T-helper 1 cell treated with Interleukin-12 subunit alpha and Interleukin-12 subunit beta and Interleukin-4 antibody, amounts not matched to agents 30 μg/mL and 1 μg/mL, for 36 hours (primary cell): ENCODE measurements around the gene PIGS.
A peak's percentile ranks its signal among the peaks of the same experiment; 100 is the strongest.

Experiments used
- H3K27ac Mint-ChIP-seq: one replicate; pipeline ENCODE4 v1.8.0; 2021; ENCODE audit warnings: mild to moderate bottlenecking, mixed read lengths
- H3K27me3 Mint-ChIP-seq: one replicate; pipeline ENCODE4 v1.8.0; 2021; ENCODE audit warnings: low read depth, mixed read lengths
- H3K36me3 Mint-ChIP-seq: one replicate; pipeline ENCODE4 v1.8.0; 2021; ENCODE audit warnings: low read depth, mixed read lengths
- H3K4me1 Mint-ChIP-seq: one replicate; pipeline ENCODE4 v1.8.0; 2021; ENCODE audit warnings: low read depth, mixed read lengths
- H3K4me3 Mint-ChIP-seq: one replicate; pipeline ENCODE4 v1.8.0; 2021; ENCODE audit warnings: mild to moderate bottlenecking, moderate library complexity, mixed read lengths
- H3K9me3 Mint-ChIP-seq: one replicate; pipeline ENCODE4 v1.8.0; 2021; ENCODE audit warnings: mixed read lengths

PIGS gene

GRCh38 chr17:28573966-28574480, 2.7 kb upstream of the PIGS start:
- H3K9me3 Mint-ChIP-seq: no peaks in the 10 kb centered on the region
- H3K4me1 Mint-ChIP-seq: peaks cover 51% of the 10 kb centered on the region
- H3K27ac Mint-ChIP-seq: peak overlapping the region; percentile 9
- no peak overlapping the region for H3K4me3 Mint-ChIP-seq
- no peaks in the 10 kb centered on the region for H3K27me3 Mint-ChIP-seq
- peaks cover 31% of the 10 kb centered on the region for H3K36me3 Mint-ChIP-seq

GRCh38 chr17:28573521-28573920, 2.2 kb upstream of the PIGS start:
- no peaks in the 10 kb centered on the region for H3K9me3 Mint-ChIP-seq
- peaks cover 30% of the 10 kb centered on the region for H3K36me3 Mint-ChIP-seq
- no peaks in the 10 kb centered on the region for H3K27me3 Mint-ChIP-seq
- no peak overlapping the region for H3K27ac Mint-ChIP-seq
- no peak overlapping the region for H3K4me3 Mint-ChIP-seq
- H3K4me1 Mint-ChIP-seq: peaks cover 49% of the 10 kb centered on the region

- Mint-ChIP-seq H3K4me1 (peaks cover 51% of the 10 kb centered on the region), H3K36me3 (peaks cover 34% of the 10 kb centered on the region), H3K27ac (peak overlapping the region; percentile 58), H3K4me3 (no peak overlapping the region), H3K9me3 (no peaks in the 10 kb centered on the region), H3K27me3 (no peaks in the 10 kb centered on the region)
These were observed 1.7 kb upstream of the PIGS start for GRCh38 chr17:28573040-28573380.

- Mint-ChIP-seq H3K27me3 (no peaks in the 10 kb centered on the region), H3K9me3 (no peaks in the 10 kb centered on the region), H3K36me3 (peaks cover 38% of the 10 kb centered on the region)
These were observed 1.1 kb upstream of the PIGS start for GRCh38 chr17:28572259-28573039.

GRCh38 chr17:28570716-28571360, 486 bp downstream of the PIGS start:
- Mint-ChIP-seq H3K36me3 (peaks cover 32% of the 10 kb centered on the region), H3K4me1 (peaks cover 48% of the 10 kb centered on the region), H3K27me3 (no peaks in the 10 kb centered on the region), H3K27ac (peak overlapping the region; percentile 92), H3K4me3 (peak overlapping the region; percentile 94), H3K9me3 (no peaks in the 10 kb centered on the region)

More at GRCh38 chr17:28572259-28573039, 1.1 kb upstream of the PIGS start:
- Mint-ChIP-seq H3K4me3 (peak overlapping the region; percentile 94), H3K27ac (peak overlapping the region; percentile 86), H3K4me1 (peaks cover 56% of the 10 kb centered on the region)

GRCh38 chr17:28569446-28569845, 1.9 kb downstream of the PIGS start:
- Mint-ChIP-seq H3K27me3 (no peaks in the 10 kb centered on the region), H3K27ac (no peak overlapping the region), H3K4me3 (no peak overlapping the region), H3K4me1 (peaks cover 47% of the 10 kb centered on the region), H3K9me3 (no peaks in the 10 kb centered on the region), H3K36me3 (peaks cover 30% of the 10 kb centered on the region)

- H3K4me1 Mint-ChIP-seq: peaks cover 36% of the 10 kb centered on the region
- H3K27ac Mint-ChIP-seq: peak overlapping the region; percentile 37
- H3K27me3 Mint-ChIP-seq: no peaks in the 10 kb centered on the region
- peaks cover 19% of the 10 kb centered on the region for H3K36me3 Mint-ChIP-seq
- peak overlapping the region; percentile 6 for H3K4me3 Mint-ChIP-seq
- H3K9me3 Mint-ChIP-seq: no peaks in the 10 kb centered on the region
These were observed 3.7 kb downstream of the PIGS start for GRCh38 chr17:28567604-28568003.

- no peaks in the 10 kb centered on the region for H3K9me3 Mint-ChIP-seq
- H3K4me3 Mint-ChIP-seq: no peak overlapping the region
- H3K27ac Mint-ChIP-seq: no peak overlapping the region
- peaks cover 16% of the 10 kb centered on the region for H3K4me1 Mint-ChIP-seq
- H3K36me3 Mint-ChIP-seq: peaks cover 30% of the 10 kb centered on the region
- H3K27me3 Mint-ChIP-seq: no peaks in the 10 kb centered on the region
These were observed 7.8 kb downstream of the PIGS start for GRCh38 chr17:28563475-28563874.

GRCh38 chr17:28555022-28555421, 16.3 kb downstream of the PIGS start:
- peaks cover 46% of the 10 kb centered on the region for H3K36me3 Mint-ChIP-seq
- peaks cover 26% of the 10 kb centered on the region for H3K4me1 Mint-ChIP-seq
- no peak overlapping the region for H3K4me3 Mint-ChIP-seq
- no peaks in the 10 kb centered on the region for H3K27me3 Mint-ChIP-seq
- H3K27ac Mint-ChIP-seq: no peak overlapping the region
- H3K9me3 Mint-ChIP-seq: no peaks in the 10 kb centered on the region

GRCh38 chr17:28554565-28554964, 16.8 kb downstream of the PIGS start:
- Mint-ChIP-seq H3K27me3 (no peaks in the 10 kb centered on the region), H3K27ac (no peak overlapping the region), H3K4me1 (peaks cover 30% of the 10 kb centered on the region), H3K4me3 (no peak overlapping the region), H3K36me3 (peaks cover 43% of the 10 kb centered on the region), H3K9me3 (no peaks in the 10 kb centered on the region)

GRCh38 chr17:28553000-28553505, 18.3 kb downstream of the PIGS start:
- H3K4me3 Mint-ChIP-seq: peak overlapping the region; percentile 80
- H3K27me3 Mint-ChIP-seq: no peaks in the 10 kb centered on the region
- peak overlapping the region; percentile 78 for H3K27ac Mint-ChIP-seq
- H3K36me3 Mint-ChIP-seq: peaks cover 44% of the 10 kb centered on the region
- no peaks in the 10 kb centered on the region for H3K9me3 Mint-ChIP-seq
- peaks cover 45% of the 10 kb centered on the region for H3K4me1 Mint-ChIP-seq

GRCh38 chr17:28552176-28552999, 18.9 kb downstream of the PIGS start, which contains the start of gene UNC119:
TSS of gene UNC119 (minus strand) at chr17:28552624. CDS start at chr17:28552557, 67 bp downstream.
- peaks cover 49% of the 10 kb centered on the region for H3K4me1 Mint-ChIP-seq
- no peaks in the 10 kb centered on the region for H3K9me3 Mint-ChIP-seq
- peaks cover 42% of the 10 kb centered on the region for H3K36me3 Mint-ChIP-seq
- peak within 1 kb of the TSS; percentile 94 for H3K4me3 Mint-ChIP-seq
- peak within 1 kb of the TSS; percentile 98 for H3K27ac Mint-ChIP-seq
- H3K27me3 Mint-ChIP-seq: no peaks in the 10 kb centered on the region

GRCh38 chr17:28551421-28552175, 19.7 kb downstream of the PIGS start:
- Mint-ChIP-seq H3K36me3 (peaks cover 39% of the 10 kb centered on the region), H3K4me1 (peaks cover 49% of the 10 kb centered on the region), H3K27me3 (no peaks in the 10 kb centered on the region), H3K27ac (peak overlapping the region; percentile 98), H3K4me3 (peak overlapping the region; percentile 94), H3K9me3 (no peaks in the 10 kb centered on the region)
